Peyer's patch (tissue), 4 donors: ENCODE results near the gene VSIR.

Source experiments
- CTCF ChIP-seq, 6 experiments: fragments of 450-650 bp in 4 of 6; fragments of 200-600 bp in 2 of 6; sonication (generic) in 1 of 6; IDR thresholded peaks; one replicate each; pipeline ENCODE4 v1.5.1; 2017 to 2019; ENCODE audit warnings: antibody characterized with exemption in 6 of 6, mild to moderate bottlenecking in 3 of 6, moderate library complexity in 1 of 6
- POLR2A ChIP-seq, 2 donors: fragments of 450-650 bp; IDR thresholded peaks; one replicate each; pipeline ENCODE4 v1.5.1; 2017; ENCODE audit warnings: antibody characterized with exemption in 2 of 2, mild to moderate bottlenecking in 2 of 2, moderate library complexity in 2 of 2

DNA sequence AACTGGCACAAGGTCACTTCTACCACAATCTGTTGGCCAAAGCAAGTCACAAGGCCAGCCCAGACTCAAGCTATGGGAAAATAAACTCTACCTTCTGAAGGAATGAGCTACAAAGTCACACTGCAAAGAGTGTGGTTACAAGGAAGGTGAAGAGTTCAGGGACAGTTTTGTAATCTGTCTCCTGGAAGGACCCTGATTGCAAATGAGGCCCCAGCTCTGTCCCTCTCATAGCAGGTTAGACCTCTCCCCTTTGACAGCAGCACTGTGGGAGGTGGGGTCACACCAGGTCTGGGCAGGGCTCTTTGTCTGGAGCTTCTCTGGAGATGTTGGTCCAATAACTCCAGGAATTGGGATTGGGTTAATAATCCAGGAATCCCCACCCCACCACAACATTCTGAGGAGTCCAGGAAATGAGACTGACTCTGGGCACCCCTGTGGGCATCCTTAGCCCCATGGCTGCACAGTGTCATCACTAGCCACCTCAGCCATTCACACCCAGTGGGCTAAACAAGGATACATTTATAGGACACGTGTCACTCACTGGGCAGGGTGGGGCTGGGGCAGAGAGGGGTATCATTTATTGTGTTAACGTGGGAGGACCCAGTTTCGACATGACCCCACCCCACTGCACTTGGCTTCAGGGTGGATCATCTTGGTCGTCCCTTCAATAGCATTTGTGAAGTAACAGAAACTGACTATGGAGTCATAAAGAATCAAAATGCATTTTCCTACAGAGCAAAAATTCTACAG is 30.1 kb downstream of the VSIR start:
- TF ChIP-seq CTCF (IDR thresholded peaks at IDR 0.05) (no peak), POLR2A (IDR thresholded peaks at IDR 0.05) (no peak)
